GM18858 (cell line): ENCODE data around the gene ZC3H11A.
"Not testable (repeated sequence)": the region's sequence is repeated elsewhere in the genome, so short reads cannot be mapped to it uniquely, and the experiment has no call there.

Experiments used
- ATAC-seq: cut with Tn5 transposase; IDR thresholded peaks from one replicate; pipeline ENCODE4 v1.9.1; 2021; ENCODE audit not compliant: unreplicated experiment

The ZC3H11A gene

GRCh38 chr1:203778789-203779188, 16.6 kb upstream of the ZC3H11A start:
- ATAC-seq = no peak

DNA sequence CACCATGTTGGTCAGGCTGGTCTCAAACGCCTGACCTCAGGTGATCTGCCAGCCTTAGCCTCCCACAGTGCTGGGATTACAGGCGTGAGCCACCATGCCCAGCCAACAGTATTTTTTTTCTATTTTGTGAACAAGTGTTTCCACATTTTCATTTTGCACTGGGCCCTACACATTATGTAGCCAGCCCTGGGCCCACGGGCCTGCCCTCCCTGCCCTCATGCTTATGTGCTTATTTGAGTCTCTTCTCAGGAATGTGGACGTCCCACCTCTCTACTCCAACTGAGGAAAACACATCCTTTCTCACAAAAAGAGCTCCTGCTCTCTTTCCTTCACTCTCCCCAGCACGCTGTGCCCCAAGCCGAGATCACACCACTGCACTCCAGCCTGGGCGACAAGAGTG, 13.5 kb upstream of the ZC3H11A start:
- no peak for ATAC-seq

- no peak for ATAC-seq
Measured at GRCh38 chr1:203789966-203790365, 5.5 kb upstream of the ZC3H11A start.

DNA sequence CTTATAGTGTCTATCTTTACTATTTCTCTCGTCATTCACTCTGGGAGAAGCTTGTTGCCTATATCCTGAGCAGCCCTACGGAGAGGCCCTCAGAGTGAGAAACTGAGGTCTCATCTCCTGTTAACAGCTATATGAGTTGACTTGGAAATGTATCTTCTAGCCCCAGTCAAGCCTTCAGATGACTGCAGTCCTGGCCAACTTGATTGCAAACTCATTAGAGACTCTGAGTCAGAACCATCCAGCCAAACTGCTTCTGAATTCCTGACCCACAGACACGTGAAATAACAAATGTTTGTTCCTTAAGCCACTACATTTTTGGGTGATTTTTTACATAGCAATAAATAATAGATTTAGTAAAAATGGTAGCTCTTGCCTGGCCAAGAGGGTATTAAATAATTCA, 3.9 kb upstream of the ZC3H11A start:
- ATAC-seq = no peak

- ATAC-seq = no peak
Measured at GRCh38 chr1:203792486-203792885, 2.9 kb upstream of the ZC3H11A start.

- ATAC-seq = not testable (repeated sequence)
Measured at GRCh38 chr1:203793561-203793960, 1.9 kb upstream of the ZC3H11A start.

DNA sequence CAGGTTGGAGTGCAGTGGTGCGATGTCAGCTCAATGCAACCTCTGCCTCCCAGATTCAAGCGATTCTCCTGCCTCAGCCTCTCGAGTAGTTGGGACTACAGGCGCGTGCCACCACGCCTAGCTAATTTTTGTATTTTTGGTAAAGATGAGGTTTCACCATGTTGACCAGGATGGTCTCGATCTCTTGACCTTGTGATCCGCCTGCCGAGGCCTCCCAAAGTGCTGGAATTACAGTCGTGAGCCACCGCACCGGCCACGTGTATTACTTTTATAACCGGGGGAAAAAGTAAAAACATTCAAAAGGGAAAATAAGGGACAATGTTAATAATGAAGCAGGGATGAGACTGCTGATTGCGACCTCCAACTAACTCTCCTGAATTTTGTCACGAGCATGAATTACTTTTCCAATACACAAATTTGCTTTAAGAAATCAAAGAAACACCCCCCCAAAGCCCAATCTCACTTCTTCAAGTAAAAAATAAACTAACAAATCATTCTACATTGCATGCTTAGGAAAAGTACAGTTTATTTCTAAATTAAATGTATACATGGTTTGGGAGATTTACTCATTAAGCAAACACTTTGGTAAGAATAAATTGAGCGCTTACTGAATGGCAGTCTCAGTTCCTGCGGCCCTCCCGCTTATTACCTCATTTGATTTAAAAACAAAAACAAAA, 521 bp upstream of the ZC3H11A start:
- ATAC-seq = no peak

DNA sequence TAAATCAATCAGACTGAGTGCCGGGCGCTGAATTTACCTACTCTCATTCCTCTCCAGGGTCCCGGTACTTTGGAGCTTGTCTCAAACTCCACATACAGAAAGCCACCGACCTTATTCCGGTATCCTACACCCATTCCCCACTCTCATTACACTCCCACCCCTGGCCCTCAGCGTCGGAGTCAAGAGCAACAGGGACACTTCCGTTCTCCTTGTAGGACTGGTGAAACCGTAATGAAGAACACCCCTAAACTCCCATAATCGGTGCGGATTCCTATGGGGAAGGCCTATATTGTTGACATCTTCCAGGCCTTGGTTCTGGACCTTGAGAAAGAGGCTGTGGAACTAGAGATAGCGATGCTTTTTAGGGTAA, 798 bp downstream of the ZC3H11A start:
- no peak for ATAC-seq

- no peak for ATAC-seq
Measured at GRCh38 chr1:203797216-203797615, 1.8 kb downstream of the ZC3H11A start.

- ATAC-seq = no peak
Measured at GRCh38 chr1:203797948-203798655, 2.7 kb downstream of the ZC3H11A start.

- no peak for ATAC-seq
Measured at GRCh38 chr1:203799157-203799556, 3.7 kb downstream of the ZC3H11A start.

DNA sequence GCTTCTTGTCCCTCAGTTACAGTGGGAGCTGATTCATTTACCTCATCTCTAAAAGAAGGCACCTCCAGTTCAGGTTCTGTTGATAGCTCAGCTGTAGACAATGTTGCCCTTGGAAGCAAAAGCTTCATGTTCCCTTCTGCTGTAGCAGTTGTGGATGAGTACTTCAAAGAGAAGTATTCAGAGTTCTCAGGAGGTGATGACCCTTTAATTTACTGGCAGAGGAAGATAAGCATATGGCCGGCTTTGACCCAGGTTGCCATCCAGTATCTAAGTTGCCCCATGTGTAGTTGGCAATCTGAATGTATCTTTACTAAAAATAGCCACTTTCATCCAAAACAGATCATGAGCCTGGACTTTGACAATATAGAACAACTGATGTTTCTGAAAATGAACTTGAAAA, 4.5 kb downstream of the ZC3H11A start:
- ATAC-seq = no peak

GRCh38 chr1:203805689-203806088, 10.3 kb downstream of the ZC3H11A start:
- no peak for ATAC-seq

DNA sequence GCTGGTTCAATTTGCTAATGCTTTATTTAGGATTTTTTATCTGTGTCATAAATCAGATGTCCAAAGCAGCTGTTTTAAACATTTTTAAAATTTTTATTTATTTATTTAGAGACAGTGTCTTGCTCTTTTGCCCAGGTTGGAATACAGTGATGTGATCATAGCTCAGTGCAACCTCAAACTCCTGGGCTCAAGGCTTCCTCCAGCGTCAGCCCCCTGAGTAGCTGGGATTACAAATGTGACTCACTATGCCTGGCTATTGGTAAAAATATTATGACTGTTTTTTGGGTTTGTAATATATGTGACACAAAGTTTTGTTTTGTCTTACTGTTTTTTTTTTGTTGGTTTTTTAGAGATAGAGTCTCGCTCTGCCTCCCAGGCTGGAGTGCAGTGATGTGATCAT, 11.8 kb downstream of the ZC3H11A start:
- ATAC-seq = no peak

DNA sequence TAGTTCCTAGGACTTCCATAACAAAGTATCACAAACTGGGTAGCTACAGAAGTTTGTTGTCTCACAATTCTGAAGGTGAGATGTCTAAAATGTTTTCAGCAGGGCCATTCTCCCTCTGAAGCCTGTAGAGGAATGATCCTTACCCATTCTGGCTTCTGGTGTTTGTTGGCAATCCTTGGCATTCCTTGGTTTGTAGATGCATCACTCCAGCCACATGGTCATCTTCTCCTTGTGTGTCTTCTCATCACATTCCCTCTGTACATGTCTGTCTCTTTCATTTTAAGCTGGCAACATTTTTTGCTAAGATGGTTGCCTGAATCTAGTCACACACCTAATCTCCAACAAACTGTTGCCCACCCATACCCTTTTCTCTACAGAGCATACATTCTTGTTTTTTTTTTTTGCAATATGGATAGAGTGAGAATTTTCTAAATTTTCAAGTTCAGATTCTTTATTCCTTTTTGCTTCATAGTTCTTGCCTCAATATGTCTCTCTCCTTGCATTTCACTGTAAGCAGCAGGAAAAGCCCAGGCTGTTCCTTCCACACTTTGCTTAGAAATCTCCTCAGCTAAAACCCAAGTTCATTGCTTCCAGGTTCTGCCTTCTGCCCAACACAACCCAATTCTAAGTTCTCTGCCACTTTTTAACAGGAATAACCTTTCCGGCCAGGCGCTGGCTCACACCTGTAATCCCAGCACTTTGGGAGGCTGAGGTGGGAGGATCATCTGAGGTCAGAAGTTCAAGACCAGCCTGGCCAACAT, 18.3 kb downstream of the ZC3H11A start:
- no peak for ATAC-seq

DNA sequence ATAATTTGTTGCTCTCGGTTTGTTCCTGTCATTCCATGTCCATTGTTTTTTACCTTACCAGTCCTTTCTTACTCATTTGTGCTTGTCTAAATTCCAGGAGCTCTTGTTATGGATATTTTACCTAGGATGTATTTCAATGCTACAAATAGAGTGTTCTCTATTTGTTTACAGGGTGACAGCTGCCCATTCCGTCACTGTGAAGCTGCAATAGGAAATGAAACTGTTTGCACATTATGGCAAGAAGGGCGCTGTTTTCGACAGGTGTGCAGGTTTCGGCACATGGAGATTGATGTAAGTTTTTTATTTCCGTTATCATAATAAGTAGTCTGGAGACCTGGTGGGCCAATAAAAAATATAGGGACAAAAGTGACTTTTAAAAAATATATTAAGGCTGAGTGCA, 23.0 kb downstream of the ZC3H11A start:
- ATAC-seq = no peak

DNA sequence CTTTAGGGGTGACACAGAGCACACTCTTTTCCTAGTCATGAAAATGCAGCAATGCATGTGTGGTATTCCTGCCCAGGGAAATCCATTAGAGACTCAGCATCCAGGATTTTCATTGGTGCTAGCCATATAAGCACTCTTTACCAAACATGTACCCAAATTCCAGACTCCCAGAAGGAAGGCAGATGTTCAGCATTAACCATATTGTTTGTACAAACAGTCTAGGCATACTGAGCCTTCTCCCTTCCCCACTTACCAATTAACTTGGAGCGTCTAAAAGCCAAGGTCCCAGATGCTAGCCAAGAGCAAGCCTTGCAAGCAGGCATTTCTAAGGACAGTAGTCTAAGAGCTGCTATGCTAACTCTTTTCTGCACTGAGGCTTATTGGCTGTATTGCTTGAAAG, 27.9 kb downstream of the ZC3H11A start:
- ATAC-seq = no peak

GRCh38 chr1:203826175-203826574, 30.8 kb downstream of the ZC3H11A start:
- no peak for ATAC-seq

GRCh38 chr1:203828002-203828401, 32.6 kb downstream of the ZC3H11A start:
- ATAC-seq = no peak

DNA sequence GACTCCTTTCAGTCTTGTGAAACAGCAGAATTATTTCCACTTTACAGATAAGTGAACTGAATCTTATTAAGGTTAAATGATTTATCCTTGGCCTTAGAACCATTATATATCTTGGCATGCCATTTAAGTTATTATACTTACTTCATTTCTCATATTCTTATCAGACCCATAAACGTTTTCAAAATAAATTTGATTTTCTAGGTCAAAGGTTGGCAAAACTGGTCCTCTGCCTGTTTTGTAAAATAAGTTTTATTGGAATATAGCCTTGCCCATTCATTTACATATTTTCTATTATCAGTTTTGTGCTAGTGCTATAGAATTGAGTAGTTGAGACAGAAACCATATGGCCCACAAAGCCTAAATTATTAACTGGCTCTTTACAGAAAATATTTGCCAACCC, 33.1 kb downstream of the ZC3H11A start:
- ATAC-seq = no peak

DNA sequence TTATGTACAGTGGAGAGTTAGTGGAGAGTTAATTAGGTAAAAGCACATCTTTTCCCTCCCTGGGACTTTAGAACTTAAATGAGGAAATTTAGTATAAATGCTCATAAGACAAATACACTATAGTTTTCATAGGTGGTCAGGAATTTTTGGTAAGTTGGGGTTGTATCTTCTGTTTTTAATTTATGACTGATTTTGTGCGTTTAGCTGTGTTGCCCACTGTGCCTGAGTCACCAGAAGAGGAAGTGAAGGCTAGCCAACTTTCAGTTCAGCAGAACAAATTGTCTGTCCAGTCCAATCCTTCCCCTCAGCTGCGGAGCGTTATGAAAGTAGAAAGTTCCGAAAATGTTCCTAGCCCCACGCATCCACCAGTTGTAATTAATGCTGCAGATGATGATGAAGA, 33.8 kb downstream of the ZC3H11A start:
- not testable (repeated sequence) for ATAC-seq

DNA sequence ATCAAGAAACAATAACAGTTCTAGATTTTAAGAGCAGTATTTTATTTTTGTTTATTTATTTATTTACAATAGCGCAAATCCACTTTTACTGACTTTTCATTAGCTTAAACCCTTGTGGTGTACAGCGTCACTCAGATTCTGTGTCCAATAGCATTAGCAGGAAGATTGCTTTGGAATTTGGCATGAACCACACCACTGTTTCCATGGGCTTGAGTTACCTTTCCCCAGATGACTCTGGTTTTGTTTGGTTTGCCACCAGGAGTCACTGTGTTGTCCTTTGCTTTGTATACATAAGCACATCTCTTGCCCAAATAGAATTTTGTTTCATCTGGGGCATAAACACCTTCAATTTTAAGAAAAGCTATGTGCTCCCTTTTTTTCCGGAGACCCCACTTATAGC, 40.1 kb downstream of the ZC3H11A start:
- ATAC-seq = no peak
